GM19395 (cell line): ENCODE data around the gene SPTBN5.

ENCODE experiments used
- ATAC-seq: cut with Tn5 transposase; IDR thresholded peaks from one replicate; pipeline ENCODE4 v1.9.1; 2021; ENCODE audit warnings: mild to moderate bottlenecking, moderate library complexity; ENCODE audit not compliant: unreplicated experiment

SPTBN5 gene

DNA sequence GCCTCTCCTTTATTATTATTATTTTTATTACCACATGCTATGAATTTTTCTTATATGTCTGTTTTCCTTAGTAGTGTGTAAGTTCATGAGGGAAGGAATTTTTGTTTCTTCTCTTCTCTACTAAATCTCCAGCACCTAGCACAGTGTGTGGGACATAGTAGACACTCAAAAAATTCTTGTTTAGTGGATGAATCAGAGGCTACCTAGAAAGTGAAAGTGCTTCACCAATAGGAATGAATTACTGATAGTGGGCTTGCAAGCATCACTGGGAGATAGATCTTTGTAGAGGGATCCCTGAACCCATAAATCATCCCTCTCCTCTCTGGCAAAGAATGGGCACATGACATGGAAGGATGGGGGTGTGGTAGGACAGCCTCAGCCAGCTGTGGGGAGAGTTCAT lies 8.5 kb downstream of the SPTBN5 start:
- no peak for ATAC-seq

GRCh38 chr15:41884458-41884857 lies 9.4 kb downstream of the SPTBN5 start:
- no peak for ATAC-seq

GRCh38 chr15:41883484-41883825 lies 10.4 kb downstream of the SPTBN5 start:
- ATAC-seq: no peak

- ATAC-seq: no peak
These were observed 11.0 kb downstream of the SPTBN5 start for GRCh38 chr15:41882689-41883483.

- no peak for ATAC-seq
These were observed 11.7 kb downstream of the SPTBN5 start for GRCh38 chr15:41881920-41882688.

- ATAC-seq: no peak
These were observed 12.3 kb downstream of the SPTBN5 start for GRCh38 chr15:41881550-41881919.

GRCh38 chr15:41881086-41881485 lies 12.8 kb downstream of the SPTBN5 start:
- no peak for ATAC-seq

DNA sequence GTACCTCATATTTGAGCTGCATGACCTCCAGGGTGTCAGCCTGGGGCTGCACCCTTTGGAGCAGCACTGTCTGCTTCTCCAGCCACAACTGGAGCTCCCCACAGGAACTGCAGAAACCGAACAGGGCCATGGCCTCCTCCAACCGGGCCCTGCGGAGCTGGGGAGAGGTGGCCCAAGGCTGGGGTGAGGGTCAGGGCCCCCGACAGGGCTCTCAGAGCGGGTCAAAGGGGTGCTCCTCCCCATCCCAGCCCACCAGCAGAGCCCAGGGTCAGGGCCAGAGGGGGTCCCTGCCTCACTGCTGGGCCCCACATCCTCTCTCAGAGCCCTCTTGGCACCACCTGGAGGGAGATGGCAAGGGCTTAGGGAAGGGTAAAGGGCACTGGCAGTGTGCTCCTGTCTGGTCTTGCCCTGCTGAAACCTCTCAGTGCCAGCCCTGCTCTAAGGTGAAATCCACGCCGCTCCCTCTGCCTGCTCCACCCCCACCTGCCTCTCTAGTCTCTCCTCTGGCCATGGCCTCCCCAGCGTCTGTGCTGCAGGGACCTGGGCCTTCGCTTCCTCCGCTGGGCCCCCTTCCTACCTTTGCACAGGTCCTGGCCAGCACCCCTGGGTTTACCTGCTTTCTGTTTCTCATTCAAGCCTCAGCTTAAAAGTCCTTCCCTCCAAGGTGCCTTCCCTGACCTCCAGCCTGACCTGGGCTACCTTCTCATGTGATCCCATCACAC lies 13.5 kb downstream of the SPTBN5 start:
- ATAC-seq: no peak

DNA sequence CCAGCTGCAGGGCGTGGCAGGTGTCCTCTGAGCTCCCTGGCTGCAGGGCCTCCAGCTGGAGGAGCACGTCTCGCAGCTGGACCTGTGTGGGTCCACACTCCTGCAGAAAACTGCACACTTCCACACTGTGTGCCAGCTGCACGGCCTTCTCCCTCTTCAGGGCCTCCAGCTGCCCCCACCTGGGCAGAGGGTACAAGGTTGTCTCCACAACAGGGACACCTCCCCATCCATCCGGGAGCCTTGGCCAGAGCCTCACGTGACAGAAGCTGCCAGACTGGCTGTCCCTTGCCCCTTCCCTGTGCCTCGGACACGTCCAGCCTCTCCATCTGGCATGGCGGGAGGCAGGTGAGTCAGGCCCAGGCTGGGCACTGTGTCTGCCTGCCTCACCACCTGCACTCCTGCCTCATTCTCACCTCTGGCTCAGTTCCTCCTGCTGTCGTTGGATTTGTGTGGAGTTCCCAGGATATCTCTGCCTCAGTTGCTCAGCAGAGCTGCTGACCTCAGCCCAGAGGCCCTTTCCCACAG lies 14.5 kb downstream of the SPTBN5 start:
- ATAC-seq: no peak

DNA sequence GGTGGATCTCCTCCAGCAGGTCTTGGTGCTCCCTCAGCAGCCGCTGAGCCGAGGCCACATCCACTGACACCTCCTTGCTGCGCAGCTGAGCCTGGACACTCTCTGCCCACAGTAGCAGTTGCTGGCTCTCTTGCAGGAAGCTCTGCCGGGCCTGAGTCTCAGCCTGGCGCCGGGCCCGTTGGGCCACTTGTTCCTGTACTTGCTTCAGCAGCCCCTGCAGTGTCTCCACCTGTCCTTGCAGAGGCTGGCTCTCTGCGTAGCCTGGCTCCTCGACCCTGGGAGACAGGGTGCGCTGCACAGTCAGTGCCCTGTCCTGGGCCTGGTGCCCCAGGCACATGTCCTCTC lies 15.5 kb downstream of the SPTBN5 start:
- no peak for ATAC-seq

DNA sequence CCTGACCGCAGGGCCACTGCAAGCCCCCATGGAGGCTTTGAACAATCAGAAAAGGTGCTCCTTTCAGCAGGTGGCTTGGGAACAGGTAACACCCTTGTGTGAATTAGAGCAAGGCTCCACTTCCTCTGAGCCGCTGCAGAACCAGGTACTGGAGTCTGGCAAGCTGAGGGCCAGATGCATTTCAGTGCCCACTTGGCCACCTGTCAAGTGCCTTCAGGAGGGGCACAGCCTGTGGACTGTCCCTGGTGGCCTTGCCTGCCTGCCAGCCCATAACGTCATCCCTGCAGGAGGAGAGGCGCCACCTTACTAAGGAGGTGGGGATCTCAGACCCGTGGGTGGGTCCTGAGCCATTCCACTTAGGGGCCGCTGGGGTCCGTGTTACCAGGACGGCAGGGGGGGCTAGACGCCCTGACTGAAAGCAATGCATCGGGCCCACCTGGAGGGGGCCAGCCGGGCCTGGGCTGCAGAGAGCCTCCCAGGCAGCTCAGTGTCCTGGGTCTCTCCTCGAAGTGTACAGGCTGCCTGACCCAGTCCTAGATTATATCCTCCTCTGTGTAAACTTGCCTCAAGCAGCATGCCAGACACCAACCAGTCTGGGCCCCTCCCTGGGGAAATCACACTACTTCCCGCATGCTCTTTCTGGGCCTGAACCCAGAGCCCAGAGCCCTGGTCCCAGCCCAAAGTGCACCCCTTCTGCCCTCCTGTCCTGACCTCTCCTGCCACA lies 16.1 kb downstream of the SPTBN5 start:
- no peak for ATAC-seq

DNA sequence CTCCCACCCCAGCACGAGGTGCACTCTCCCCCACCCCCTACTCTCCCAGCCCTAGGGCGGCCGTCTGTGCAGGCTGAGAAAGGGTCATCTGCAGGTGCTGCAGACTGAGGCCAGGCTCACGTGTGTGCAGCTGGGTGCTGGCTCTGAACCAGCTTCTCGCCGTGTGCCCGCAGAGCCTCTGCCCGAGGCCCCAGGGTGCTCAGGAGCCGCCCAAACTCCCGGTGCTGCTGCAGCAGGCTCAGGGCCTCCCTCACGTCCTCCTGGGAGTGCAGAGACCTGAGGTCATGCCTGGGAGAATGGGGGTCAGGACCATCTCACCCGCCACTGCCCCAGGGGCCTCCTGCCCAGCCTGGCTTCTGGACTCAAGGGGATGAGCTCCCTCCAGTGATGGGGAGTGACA lies 17.2 kb downstream of the SPTBN5 start:
- ATAC-seq: no peak

DNA sequence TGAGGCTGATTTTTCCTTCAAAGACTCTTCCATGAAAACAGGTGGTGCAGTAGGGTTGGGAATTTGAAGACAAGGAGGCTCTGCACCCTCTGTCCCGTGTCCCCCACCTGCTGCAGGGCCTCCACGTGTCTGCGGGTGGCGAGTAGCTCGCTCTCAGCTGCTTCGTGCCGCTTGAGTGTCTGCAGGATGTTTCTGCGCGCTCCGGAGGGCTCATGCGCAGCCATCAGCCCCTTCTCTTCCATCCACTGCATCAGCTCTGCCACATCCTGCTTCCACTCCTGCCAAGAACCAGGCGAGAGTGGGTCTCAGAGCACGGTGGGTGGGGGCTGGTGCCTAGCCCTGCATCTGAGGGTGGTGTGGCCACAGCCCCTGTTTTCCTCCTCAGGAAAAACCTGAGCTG lies 17.8 kb downstream of the SPTBN5 start:
- no peak for ATAC-seq

GRCh38 chr15:41874736-41875135 lies 19.1 kb downstream of the SPTBN5 start:
- no peak for ATAC-seq

- no peak for ATAC-seq
These were observed 20.1 kb downstream of the SPTBN5 start for GRCh38 chr15:41873711-41874110.

- ATAC-seq: no peak
These were observed 21.6 kb downstream of the SPTBN5 start for GRCh38 chr15:41872166-41872747.

GRCh38 chr15:41871175-41871905 lies 22.5 kb downstream of the SPTBN5 start:
- no peak for ATAC-seq

GRCh38 chr15:41870689-41871081 lies 23.2 kb downstream of the SPTBN5 start:
- ATAC-seq: no peak

DNA sequence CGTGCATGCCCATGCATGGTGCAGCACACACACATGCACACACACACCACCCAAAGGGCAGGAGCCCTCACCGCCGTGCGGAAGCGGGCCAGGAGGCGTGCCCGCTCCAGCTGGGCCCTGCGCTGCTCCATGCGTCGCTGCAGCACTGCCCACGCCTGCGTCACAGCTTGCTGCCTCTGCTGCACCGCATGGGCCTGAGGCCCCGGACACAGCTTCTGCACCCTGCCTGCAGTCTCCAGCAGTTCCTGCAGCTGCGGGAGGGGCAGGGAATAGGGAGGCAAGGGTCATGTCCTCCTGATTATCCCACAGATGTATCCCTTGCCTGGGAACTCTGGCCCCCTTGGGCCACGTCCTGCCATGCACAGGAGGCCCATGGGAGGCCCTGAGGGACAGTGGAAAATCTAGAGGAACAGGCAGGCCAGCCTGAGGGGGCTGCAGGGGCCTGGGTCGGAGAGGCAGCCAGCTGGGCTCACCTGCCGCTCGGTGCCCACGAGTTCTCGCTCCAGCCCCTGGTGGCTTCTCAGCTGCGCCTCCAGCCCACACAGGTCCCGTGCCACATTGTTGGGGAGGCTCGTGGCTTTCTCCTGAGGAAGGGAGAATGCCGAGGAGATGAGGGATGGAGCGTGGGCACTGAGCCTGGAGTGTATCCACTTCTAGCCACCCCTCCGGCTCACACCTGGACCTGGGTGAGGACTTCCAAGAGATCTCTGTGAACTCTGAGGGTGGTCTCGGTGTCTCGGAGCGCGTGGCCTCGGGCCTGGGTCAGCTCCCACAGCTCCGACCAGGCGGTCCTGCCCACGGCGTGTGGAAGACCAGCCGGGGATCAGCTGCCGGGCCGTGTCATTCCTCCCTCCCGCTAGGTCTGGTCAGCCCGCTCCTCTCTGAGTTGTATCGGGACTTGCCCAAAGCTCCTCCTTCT lies 23.8 kb downstream of the SPTBN5 start:
- no peak for ATAC-seq
